D721Med (cell line): Measurements from ENCODE around the gene MBD2.
"Not testable (repeated sequence)": the region's sequence is repeated elsewhere in the genome, so short reads cannot be mapped to it uniquely, and the experiment has no call there.

Experiments used
- DNase-seq: peaks from one replicate; pipeline ENCODE4 v3.0.0; 2011; ENCODE audit warnings: low spot score; ENCODE audit not compliant: insufficient read length
- FAIRE-seq: peaks from 2 replicates; lab custom pipeline; 2011; peaks lifted over from hg19 to GRCh38; lab: Jason Lieb, UNC
- CTCF ChIP-seq: IDR thresholded peaks from 2 replicates; pipeline ENCODE4 v1.5.1; 2012; ENCODE audit warnings: mild to moderate bottlenecking, control low read depth; ENCODE audit not compliant: insufficient read depth; ENCODE audit errors: missing control alignments

MBD2 gene

GRCh38 chr18:54223568-54224241 is 764 bp downstream of the MBD2 start:
- DNase-seq (no peak), FAIRE-seq (no peak)
- TF ChIP-seq CTCF = no peak

GRCh38 chr18:54222922-54223567 is 1.4 kb downstream of the MBD2 start:
- FAIRE-seq = no peak
- peak; percentile 8 for TF ChIP-seq CTCF
- DNase-seq = no peak

GRCh38 chr18:54220406-54220805 is 4.1 kb downstream of the MBD2 start:
- DNase-seq (no peak), FAIRE-seq (no peak)
- TF ChIP-seq CTCF = no peak

GRCh38 chr18:54218803-54219202 is 5.7 kb downstream of the MBD2 start:
- not testable (repeated sequence) for DNase-seq, FAIRE-seq

- no peak for TF ChIP-seq CTCF
- DNase-seq (peak; percentile 68), FAIRE-seq (peak; percentile 100)
These were observed 6.2 kb downstream of the MBD2 start for GRCh38 chr18:54218299-54218698.

- DNase-seq (no peak), FAIRE-seq (no peak)
- TF ChIP-seq CTCF = no peak
These were observed 6.8 kb downstream of the MBD2 start for GRCh38 chr18:54217624-54218023.

- peak; percentile 93 for FAIRE-seq
- TF ChIP-seq CTCF = no peak
- no peak for DNase-seq
These were observed 9.4 kb downstream of the MBD2 start for GRCh38 chr18:54215069-54215468.

GRCh38 chr18:54210463-54210862 is 14.0 kb downstream of the MBD2 start:
- DNase-seq (no peak), FAIRE-seq (no peak)
- no peak for TF ChIP-seq CTCF
